GM12878 (cell line): Measurements from ENCODE around the gene RERE. TPM values are rescaled to one million over a fixed set of nuclear protein-coding genes. Genes with fewer than 3 reads are reported as not detected.

ENCODE experiments used
- ATAC-seq: fragments of 200-7000 bp; cut with Tn5 transposase; 3 replicates; pipeline ENCODE4 v1.9.1; 2020; ENCODE audit warnings: mild to moderate bottlenecking, moderate library complexity
- BruUV-seq: library from RNA; stranded (reverse); fragments of 400-500 nt; replicated peaks from 2 replicates; lab custom pipeline; 2021; lab: Mats Ljungman, UMichigan
- CTCF ChIA-PET: fragments of 300-600 bp; sonication (Branson Sonifier 250); formaldehyde crosslinking; extraction: SDS; loops from one replicate; lab custom pipeline; 2021; ENCODE audit warnings: inconsistent platforms; lab: Yijun Ruan, JAX
- POLR2A ChIA-PET: fragments of 350-600 bp; formaldehyde crosslinking; extraction: SDS; loops from one replicate; lab custom pipeline; 2021; ENCODE audit warnings: inconsistent platforms; lab: Charles Lee
- RAD21 ChIA-PET: fragments of 300-600 bp; sonication (Branson Sonifier 250); formaldehyde crosslinking; loops from one replicate; lab custom pipeline; 2023; ENCODE audit warnings: antibody characterized with exemption; ENCODE audit not compliant: unreplicated experiment; lab: Charles Lee
- SMC1A ChIA-PET: fragments of 300-600 bp; sonication (Branson Sonifier 250); formaldehyde crosslinking; loops from one replicate; lab custom pipeline; 2023; ENCODE audit not compliant: unreplicated experiment, uncharacterized antibody; lab: Charles Lee
- DNase-seq: peaks from one replicate; pipeline ENCODE4 v3.0.0-alpha.2; 2011; ENCODE audit warnings: low read depth, low spot score
- FAIRE-seq: peaks from 3 replicates; lab custom pipeline; 2011; peaks lifted over from hg19 to GRCh38; lab: Jason Lieb, UNC
- H2AFZ ChIP-seq: 2 replicates; pipeline ENCODE4 v1.6.0; 2011; ENCODE audit warnings: low read depth, low read length, control low read depth; ENCODE audit not compliant: control insufficient read depth
- H3K27ac ChIP-seq: 2 replicates; pipeline ENCODE4 v1.5.1; 2011; ENCODE audit warnings: control low read depth; ENCODE audit not compliant: control insufficient read depth, insufficient read depth
- H3K27me3 ChIP-seq, 2 experiments: replicated peaks in 1 of 2; 2 replicates each; pipeline versions ENCODE4 v1.6.0 to v1.6.1; 2011; ENCODE audit warnings: low read length in 1 of 2; ENCODE audit not compliant: control insufficient read depth in 2 of 2, insufficient read depth in 2 of 2
- H3K36me3 ChIP-seq, 2 experiments: 2 replicates each; pipeline ENCODE4 v1.5.1; 2011; ENCODE audit warnings: low read length in 1 of 2; ENCODE audit not compliant: control insufficient read depth in 2 of 2, insufficient read depth in 2 of 2
- H3K4me1 ChIP-seq: 2 replicates; pipeline ENCODE4 v1.6.1; 2011; ENCODE audit warnings: mild to moderate bottlenecking, low read length, moderate library complexity, mixed read lengths; ENCODE audit not compliant: control insufficient read depth, insufficient read depth
- H3K4me2 ChIP-seq: 2 replicates; pipeline ENCODE4 v1.6.0; 2011; ENCODE audit warnings: control low read depth; ENCODE audit not compliant: control insufficient read depth, insufficient read depth
- H3K4me3 ChIP-seq: fragments of 200-600 bp; sonication (generic); 2 replicates; pipeline ENCODE4 v1.5.1; 2016
- H3K79me2 ChIP-seq: 2 replicates; pipeline ENCODE4 v1.6.0; 2011; ENCODE audit warnings: low read length; ENCODE audit not compliant: control insufficient read depth, insufficient read depth
- H3K9ac ChIP-seq: 2 replicates; pipeline ENCODE4 v1.8.0; 2011; ENCODE audit warnings: low read length, control low read depth, mixed read lengths; ENCODE audit not compliant: control insufficient read depth, insufficient read depth
- H3K9me3 ChIP-seq: replicated peaks from 3 replicates; pipeline ENCODE4 v1.5.1; 2011; ENCODE audit warnings: mild to moderate bottlenecking, low read length; ENCODE audit not compliant: control insufficient read depth, insufficient read depth
- H4K20me1 ChIP-seq: 2 replicates; pipeline ENCODE4 v1.6.0; 2011; ENCODE audit not compliant: control insufficient read depth, insufficient read depth
- BACH1 ChIP-seq: fragments of 450-650 bp; IDR thresholded peaks from 2 replicates; pipeline ENCODE4 v1.6.1; 2017; ENCODE audit warnings: mild to moderate bottlenecking, borderline replicate concordance
- CBFB ChIP-seq: IDR thresholded peaks from 2 replicates; pipeline ENCODE4 v1.6.1; 2016; ENCODE audit warnings: antibody characterized with exemption, low read depth
- EZH2 ChIP-seq: IDR thresholded peaks from 2 replicates; pipeline ENCODE4 v1.6.1; 2012; ENCODE audit warnings: low read depth, mild to moderate bottlenecking, control low read depth, inconsistent platforms, low read length, borderline replicate concordance; ENCODE audit not compliant: control insufficient read depth
- MEF2A ChIP-seq: IDR thresholded peaks from 2 replicates; pipeline ENCODE4 v1.6.1; 2011; ENCODE audit warnings: low read depth, mild to moderate bottlenecking, low read length, moderate library complexity; ENCODE audit not compliant: insufficient read depth
- NBN ChIP-seq: fragments of 450-650 bp; IDR thresholded peaks from 2 replicates; pipeline ENCODE4 v1.6.1; 2016
- NFYA ChIP-seq: IDR thresholded peaks from 2 replicates; pipeline ENCODE4 v1.6.1; 2011; ENCODE audit warnings: low read depth, mild to moderate bottlenecking, low read length, improper control_type of control experiment, borderline replicate concordance
- RBBP5 ChIP-seq: fragments of 200-600 bp; sonication (generic); conservative IDR thresholded peaks from 2 replicates; pipeline ENCODE4 v1.6.1; 2016
- RELA ChIP-seq: fragments of 450-650 bp; IDR thresholded peaks from 2 replicates; pipeline ENCODE4 v1.8.0; 2014; ENCODE audit warnings: borderline replicate concordance; ENCODE audit not compliant: partially characterized antibody
- TBL1XR1 ChIP-seq: IDR thresholded peaks from 2 replicates; pipeline ENCODE4 v1.6.1; 2012; ENCODE audit warnings: low read depth, low read length, improper control_type of control experiment
- ZSCAN29 ChIP-seq: fragments of 450-650 bp; IDR thresholded peaks from 2 replicates; pipeline ENCODE4 v1.6.1; 2017; ENCODE audit warnings: mild to moderate bottlenecking, moderate library complexity
- WGBS: methylation state at CpG from one replicate; pipeline ENCODE4 v1.1.6; 2016; ENCODE audit warnings: low lambda C conversion rate; ENCODE audit not compliant: insufficient replicate concordance, insufficient coverage; ENCODE audit errors: missing lambda C conversion rate; 5-methylcytosine and 5-hydroxymethylcytosine counted together
- in situ Hi-C: fragments of 300-500 bp; cut with MboI; formaldehyde crosslinking; loops from 9 replicates; pipeline ENCODE4 v1.14.3; 2018; ENCODE audit warnings: mixed read lengths
- intact Hi-C: fragments of 100-400 bp; cut with micrococcal nuclease; formaldehyde crosslinking; loops from one replicate; pipeline ENCODE4 v1.14.2; 2022; ENCODE audit not compliant: unreplicated experiment
- polyA plus RNA-seq, 11 experiments: library from polyadenylated mRNA; depleted of rRNA in 4 of 11; unstranded in 6 of 11; stranded (reverse) in 5 of 11; fragments of >200 nt; fragmentation: Nextera tagmentation in 4 of 11; fragmentation: Illumina TruSeq in 1 of 11; extraction: Ambion mirVana in 4 of 11; extraction: Trizol in 1 of 11; gene quantifications; 1 replicate in 1 of 11; 2 replicates in 10 of 11; pipeline versions ENCODE4 v1.2.1 to v1.2.3, GENCODE V29; 2011 to 2016; ENCODE audit warnings: inconsistent platforms in 2 of 11, missing spikeins in 2 of 11, low read depth in 1 of 11
- total RNA-seq, 4 experiments: library from RNA; depleted of rRNA in 3 of 4; stranded (reverse); fragments of >200 nt in 3 of 4; fragmentation: Illumina TruSeq in 1 of 4; extraction: Trizol in 1 of 4; gene quantifications; 2 replicates each; pipeline versions ENCODE4 v1.2.1 to v1.2.3, GENCODE V29; 2013 to 2021
- TF ChIP-seq, protein P1 (sequence below): fragments of 150-350 bp; IDR thresholded peaks from 2 replicates; pipeline ENCODE4 v1.6.1; 2016; ENCODE audit warnings: low read depth, low read length
- TF ChIP-seq, protein P2 (sequence below): fragments of 450-650 bp; IDR thresholded peaks from 2 replicates; pipeline ENCODE4 v1.6.1; 2014; ENCODE audit warnings: mild to moderate bottlenecking

Gene RERE
- total and polyA plus RNA-seq, 10 of the 15 experiments (the other 5 are each of a cell fraction or from before 2014, with no cell fraction given) = 5.2 to 60.5 (median 20.2) TPM

DNA sequence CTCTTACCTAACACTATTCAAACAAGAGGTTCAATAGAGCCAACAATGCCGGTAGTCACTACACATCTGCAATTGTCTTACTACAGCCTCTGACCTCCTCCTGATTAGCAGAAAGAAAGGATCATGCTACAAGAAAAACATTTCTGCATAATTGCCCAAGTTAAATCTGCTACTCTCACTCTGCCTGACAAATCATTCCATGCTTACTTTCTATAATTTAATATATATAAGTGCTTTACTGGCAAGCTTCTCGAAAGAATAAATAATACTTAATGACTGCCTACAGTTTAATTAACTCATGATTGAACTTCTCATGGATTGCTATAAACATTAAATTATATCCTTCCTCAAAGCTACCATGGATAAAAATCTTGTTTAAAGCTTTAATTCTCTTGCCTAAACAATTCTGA lies 343.5 kb downstream of the RERE start:
- SMC1A ChIA-PET = interaction anchor here (0.6 to 3.2 kb wide), 25 partner anchors 9 to 342 kb away, joined by 3 to 24 read pairs (median 4); no protein-coding TSS in a partner anchor
- no peak overlapping the region for H3K9ac ChIP-seq

More for the DNA sequence above, 343.5 kb downstream of the RERE start:
- Histone ChIP-seq H3K27me3 (no peaks in the 10 kb centered on the region), H2AFZ (no peak overlapping the region), H4K20me1 (no peaks in the 10 kb centered on the region), H3K4me1 (peaks cover 58% of the 10 kb centered on the region), H3K79me2 (peaks cover 2% of the 10 kb centered on the region; the same call in 1 of the 2 replicates), H3K36me3 (no peaks in the 10 kb centered on the region), H3K4me2 (peak overlapping the region; percentile 15; the same call in 1 of the 2 replicates), H3K4me3 (no peak overlapping the region), H3K9me3 (no peaks in the 10 kb centered on the region), H3K27ac (no peak overlapping the region)
- BruUV-seq = no TSS peak
- TF ChIP-seq, protein P1, sequence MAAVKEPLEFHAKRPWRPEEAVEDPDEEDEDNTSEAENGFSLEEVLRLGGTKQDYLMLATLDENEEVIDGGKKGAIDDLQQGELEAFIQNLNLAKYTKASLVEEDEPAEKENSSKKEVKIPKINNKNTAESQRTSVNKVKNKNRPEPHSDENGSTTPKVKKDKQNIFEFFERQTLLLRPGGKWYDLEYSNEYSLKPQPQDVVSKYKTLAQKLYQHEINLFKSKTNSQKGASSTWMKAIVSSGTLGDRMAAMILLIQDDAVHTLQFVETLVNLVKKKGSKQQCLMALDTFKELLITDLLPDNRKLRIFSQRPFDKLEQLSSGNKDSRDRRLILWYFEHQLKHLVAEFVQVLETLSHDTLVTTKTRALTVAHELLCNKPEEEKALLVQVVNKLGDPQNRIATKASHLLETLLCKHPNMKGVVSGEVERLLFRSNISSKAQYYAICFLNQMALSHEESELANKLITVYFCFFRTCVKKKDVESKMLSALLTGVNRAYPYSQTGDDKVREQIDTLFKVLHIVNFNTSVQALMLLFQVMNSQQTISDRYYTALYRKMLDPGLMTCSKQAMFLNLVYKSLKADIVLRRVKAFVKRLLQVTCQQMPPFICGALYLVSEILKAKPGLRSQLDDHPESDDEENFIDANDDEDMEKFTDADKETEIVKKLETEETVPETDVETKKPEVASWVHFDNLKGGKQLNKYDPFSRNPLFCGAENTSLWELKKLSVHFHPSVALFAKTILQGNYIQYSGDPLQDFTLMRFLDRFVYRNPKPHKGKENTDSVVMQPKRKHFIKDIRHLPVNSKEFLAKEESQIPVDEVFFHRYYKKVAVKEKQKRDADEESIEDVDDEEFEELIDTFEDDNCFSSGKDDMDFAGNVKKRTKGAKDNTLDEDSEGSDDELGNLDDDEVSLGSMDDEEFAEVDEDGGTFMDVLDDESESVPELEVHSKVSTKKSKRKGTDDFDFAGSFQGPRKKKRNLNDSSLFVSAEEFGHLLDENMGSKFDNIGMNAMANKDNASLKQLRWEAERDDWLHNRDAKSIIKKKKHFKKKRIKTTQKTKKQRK = no peak
- TF ChIP-seq RBBP5 = no peak
- no peak for TF ChIP-seq EZH2
- TF ChIP-seq MEF2A = no peak
- TF ChIP-seq CBFB = no peak
- TF ChIP-seq RELA = no peak
- no peak for TF ChIP-seq TBL1XR1
- TF ChIP-seq BACH1 = no peak
- no peak for TF ChIP-seq NBN
- TF ChIP-seq ZSCAN29 = no peak
- TF ChIP-seq, protein P2, sequence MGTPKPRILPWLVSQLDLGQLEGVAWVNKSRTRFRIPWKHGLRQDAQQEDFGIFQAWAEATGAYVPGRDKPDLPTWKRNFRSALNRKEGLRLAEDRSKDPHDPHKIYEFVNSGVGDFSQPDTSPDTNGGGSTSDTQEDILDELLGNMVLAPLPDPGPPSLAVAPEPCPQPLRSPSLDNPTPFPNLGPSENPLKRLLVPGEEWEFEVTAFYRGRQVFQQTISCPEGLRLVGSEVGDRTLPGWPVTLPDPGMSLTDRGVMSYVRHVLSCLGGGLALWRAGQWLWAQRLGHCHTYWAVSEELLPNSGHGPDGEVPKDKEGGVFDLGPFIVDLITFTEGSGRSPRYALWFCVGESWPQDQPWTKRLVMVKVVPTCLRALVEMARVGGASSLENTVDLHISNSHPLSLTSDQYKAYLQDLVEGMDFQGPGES = no peak
- no peak for TF ChIP-seq NFYA
- DNase-seq = no peak
- FAIRE-seq = no peak
- CTCF ChIA-PET = interaction anchor here (0.8 to 2.6 kb wide), 10 partner anchors 9 to 339 kb away, joined by 3 to 14 read pairs (median 6); no protein-coding TSS in a partner anchor
- no peak for ATAC-seq
- WGBS = 66% methylated on average over 2 of the region's 2 CpGs
- POLR2A ChIA-PET = interaction anchor here (0.6 to 3.1 kb wide), 6 partner anchors 8 to 83 kb away, joined by 3 to 15 read pairs (median 4); no protein-coding TSS in a partner anchor
- in situ Hi-C loops = no loop called here
- RAD21 ChIA-PET = interaction anchor here (0.6 to 3.4 kb wide), 19 partner anchors 13 to 308 kb away, joined by 3 to 33 read pairs (median 4); no protein-coding TSS in a partner anchor
- intact Hi-C loops = loop anchor here (2.0 kb wide), 1 partner anchor 45 kb away; no protein-coding TSS in a partner anchor
